ENCODE data around the gene KCTD17. TPM values are rescaled to one million over a fixed set of nuclear protein-coding genes. Genes with fewer than 3 reads are reported as not detected.
A peak's percentile ranks its signal among the peaks of the same experiment; 100 is the strongest.

KCTD17 gene
- total RNA-seq, 1 donor from 2014 or later: 28.9 TPM

DNA sequence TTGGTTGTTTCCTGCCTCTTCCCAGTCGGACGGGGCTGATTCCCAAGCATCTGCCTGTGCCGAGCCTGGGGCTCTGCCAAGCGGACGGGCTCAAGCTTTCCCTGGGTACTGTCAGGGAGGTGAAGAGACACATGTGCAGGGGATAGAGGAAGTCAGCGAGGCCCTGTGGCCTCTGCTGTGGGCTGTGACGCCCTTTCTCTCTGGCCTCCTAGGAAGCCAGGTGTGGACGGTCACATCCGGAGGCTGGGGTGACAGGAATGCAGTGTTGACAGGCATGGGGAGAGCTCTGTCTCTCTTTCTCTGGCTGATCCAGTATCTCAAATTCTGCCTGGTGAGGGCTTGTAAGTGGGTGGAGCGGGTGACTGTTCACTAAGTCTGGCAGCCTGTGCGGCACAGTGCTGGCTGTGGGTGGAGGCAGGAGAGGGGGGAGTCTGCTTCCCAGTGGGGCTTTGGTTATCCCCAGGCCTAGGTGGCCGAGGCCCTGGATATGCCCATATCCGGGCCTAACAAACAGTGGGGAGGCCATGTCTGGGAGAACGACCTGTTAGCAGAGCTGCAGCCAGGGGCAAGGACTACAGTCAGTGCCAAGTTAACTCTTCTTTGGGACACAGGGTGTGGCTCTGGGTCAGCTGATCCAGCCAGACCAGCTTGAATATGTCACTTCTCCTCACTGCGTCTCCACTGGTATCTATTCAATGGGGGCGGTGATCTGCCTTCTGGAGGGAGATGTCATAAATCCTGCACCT is 1.9 kb downstream of the KCTD17 start:
- peaks cover 34% of the 10 kb centered on the region for H3K36me3 Mint-ChIP-seq (ENCODE audit: low read depth)
- intact Hi-C loops (cut with micrococcal nuclease): no loop called here
- H3K4me3 Mint-ChIP-seq: peak overlapping the region; percentile 28
- CTCF ChIA-PET: interaction anchor here (0.7 to 1.0 kb wide), 2 partner anchors 110 to 272 kb away, joined by 3 read pairs; no protein-coding TSS in a partner anchor
- POLR2A ChIA-PET: no interaction called here
- no peak overlapping the region for H3K27ac Mint-ChIP-seq
- H3K4me1 Mint-ChIP-seq: peaks cover 18% of the 10 kb centered on the region
- DNase-seq (no peak), ATAC-seq (ENCODE audit: low read depth) (no peak)
- H3K9me3 Mint-ChIP-seq: no peaks in the 10 kb centered on the region
- TF ChIP-seq, protein P1, sequence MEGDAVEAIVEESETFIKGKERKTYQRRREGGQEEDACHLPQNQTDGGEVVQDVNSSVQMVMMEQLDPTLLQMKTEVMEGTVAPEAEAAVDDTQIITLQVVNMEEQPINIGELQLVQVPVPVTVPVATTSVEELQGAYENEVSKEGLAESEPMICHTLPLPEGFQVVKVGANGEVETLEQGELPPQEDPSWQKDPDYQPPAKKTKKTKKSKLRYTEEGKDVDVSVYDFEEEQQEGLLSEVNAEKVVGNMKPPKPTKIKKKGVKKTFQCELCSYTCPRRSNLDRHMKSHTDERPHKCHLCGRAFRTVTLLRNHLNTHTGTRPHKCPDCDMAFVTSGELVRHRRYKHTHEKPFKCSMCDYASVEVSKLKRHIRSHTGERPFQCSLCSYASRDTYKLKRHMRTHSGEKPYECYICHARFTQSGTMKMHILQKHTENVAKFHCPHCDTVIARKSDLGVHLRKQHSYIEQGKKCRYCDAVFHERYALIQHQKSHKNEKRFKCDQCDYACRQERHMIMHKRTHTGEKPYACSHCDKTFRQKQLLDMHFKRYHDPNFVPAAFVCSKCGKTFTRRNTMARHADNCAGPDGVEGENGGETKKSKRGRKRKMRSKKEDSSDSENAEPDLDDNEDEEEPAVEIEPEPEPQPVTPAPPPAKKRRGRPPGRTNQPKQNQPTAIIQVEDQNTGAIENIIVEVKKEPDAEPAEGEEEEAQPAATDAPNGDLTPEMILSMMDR (IDR thresholded peaks at IDR 0.05): no peak
- H3K27me3 Mint-ChIP-seq: no peaks in the 10 kb centered on the region

DNA sequence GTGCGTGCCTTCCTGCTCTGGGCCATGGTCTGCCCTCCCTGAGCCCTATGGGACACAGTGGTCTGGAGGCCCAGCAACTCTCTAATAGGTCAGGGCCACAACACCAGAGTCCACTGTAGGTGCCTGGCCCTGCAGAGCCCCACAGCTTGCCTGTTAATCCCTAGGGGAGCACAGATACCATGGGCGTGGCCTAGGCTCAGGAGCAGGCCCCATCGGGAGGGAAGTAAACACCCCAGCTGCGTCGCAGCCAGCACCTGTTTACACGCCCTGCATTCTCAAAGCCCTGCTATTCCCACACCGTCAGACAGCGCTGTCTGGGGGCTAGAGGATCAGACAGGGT is 2.5 kb downstream of the KCTD17 start:
- intact Hi-C loops (cut with micrococcal nuclease): no loop called here
- Mint-ChIP-seq H3K36me3 (ENCODE audit: low read depth) (peaks cover 35% of the 10 kb centered on the region), H3K9me3 (no peaks in the 10 kb centered on the region), H3K27ac (no peak overlapping the region), H3K4me3 (no peak overlapping the region), H3K4me1 (peaks cover 18% of the 10 kb centered on the region), H3K27me3 (no peaks in the 10 kb centered on the region)
- TF ChIP-seq, protein P1 (IDR thresholded peaks at IDR 0.05): no peak
- POLR2A ChIA-PET: no interaction called here
- ATAC-seq (ENCODE audit: low read depth) (no peak), DNase-seq (no peak)
- CTCF ChIA-PET: interaction anchor here (0.7 to 1.1 kb wide), 3 partner anchors 9 to 272 kb away, joined by 3 read pairs; no protein-coding TSS in a partner anchor

DNA sequence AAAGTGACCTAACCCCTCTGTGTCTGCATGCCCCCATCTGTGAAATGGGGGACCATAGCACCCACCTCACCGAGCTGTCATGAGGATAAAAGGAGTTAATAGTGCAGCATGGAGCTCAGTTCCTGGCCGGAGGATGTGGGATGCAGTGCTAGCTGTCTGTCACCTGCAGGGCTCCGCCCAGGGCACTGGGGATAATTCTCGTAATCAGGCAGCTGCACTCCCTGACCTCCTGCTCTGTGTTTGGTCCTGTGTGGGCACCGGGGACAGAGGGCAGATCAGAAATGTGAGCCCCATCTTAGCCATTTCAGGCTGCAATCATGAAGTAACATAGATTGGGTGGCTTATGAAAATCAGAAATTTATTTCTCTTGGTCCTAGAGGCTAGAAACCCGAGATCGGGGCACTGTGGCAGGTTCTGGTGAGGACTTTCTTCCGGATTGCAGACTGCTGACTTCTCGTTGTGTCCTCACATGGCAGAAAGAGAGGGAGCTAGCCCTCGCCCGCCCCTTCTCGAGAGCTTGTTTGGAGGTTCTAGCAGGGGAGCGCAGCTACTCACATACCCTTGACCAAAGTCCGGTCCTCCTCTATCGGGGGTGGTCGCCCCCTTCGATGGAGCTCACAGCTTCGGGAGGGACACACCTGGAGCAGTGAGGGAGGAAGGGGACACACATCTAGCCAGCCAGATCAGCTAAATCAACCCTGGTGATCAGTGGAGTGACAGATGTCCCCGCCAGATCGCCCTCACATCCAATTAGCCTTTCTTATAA is 3.2 kb downstream of the KCTD17 start:
- Mint-ChIP-seq H3K4me1 (peaks cover 18% of the 10 kb centered on the region), H3K27ac (no peak overlapping the region), H3K36me3 (ENCODE audit: low read depth) (peaks cover 42% of the 10 kb centered on the region), H3K4me3 (no peak overlapping the region), H3K9me3 (no peaks in the 10 kb centered on the region), H3K27me3 (no peaks in the 10 kb centered on the region)
- CTCF ChIA-PET: interaction anchor here (0.7 to 1.1 kb wide), 2 partner anchors 9 to 145 kb away, joined by 3 read pairs; no protein-coding TSS in a partner anchor
- POLR2A ChIA-PET: no interaction called here
- TF ChIP-seq, protein P1 (IDR thresholded peaks at IDR 0.05): no peak
- intact Hi-C loops (cut with micrococcal nuclease): no loop called here
- ATAC-seq (ENCODE audit: low read depth) (no peak), DNase-seq (no peak)

DNA sequence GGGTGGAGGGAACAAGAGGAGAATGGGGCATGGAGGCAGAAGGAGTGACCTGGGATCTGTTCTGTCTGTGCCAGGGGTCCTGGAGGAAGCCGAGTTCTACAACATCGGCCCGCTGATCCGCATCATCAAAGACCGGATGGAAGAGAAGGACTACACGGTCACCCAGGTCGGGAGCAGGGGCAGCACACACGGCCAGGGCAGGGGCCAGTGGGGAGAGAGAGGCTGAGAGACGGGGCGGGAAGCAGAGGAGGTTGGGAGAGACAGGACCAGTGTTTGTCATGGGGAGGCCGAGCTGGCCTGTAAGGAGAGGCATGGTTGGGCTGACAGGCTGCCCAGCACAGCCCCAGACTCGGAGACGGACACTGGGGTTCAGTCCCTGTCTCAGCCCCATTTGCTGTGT is 4.7 kb downstream of the KCTD17 start:
- intact Hi-C loops (cut with micrococcal nuclease): no loop called here
- no peak for ATAC-seq (ENCODE audit: low read depth)
- Mint-ChIP-seq H3K4me1 (peaks cover 17% of the 10 kb centered on the region), H3K9me3 (no peaks in the 10 kb centered on the region), H3K4me3 (no peak overlapping the region), H3K27ac (no peak overlapping the region), H3K36me3 (ENCODE audit: low read depth) (peaks cover 51% of the 10 kb centered on the region), H3K27me3 (no peaks in the 10 kb centered on the region)
- TF ChIP-seq, protein P1 (IDR thresholded peaks at IDR 0.05): no peak
- CTCF ChIA-PET: no interaction called here
- POLR2A ChIA-PET: no interaction called here
- DNase-seq: no peak

DNA sequence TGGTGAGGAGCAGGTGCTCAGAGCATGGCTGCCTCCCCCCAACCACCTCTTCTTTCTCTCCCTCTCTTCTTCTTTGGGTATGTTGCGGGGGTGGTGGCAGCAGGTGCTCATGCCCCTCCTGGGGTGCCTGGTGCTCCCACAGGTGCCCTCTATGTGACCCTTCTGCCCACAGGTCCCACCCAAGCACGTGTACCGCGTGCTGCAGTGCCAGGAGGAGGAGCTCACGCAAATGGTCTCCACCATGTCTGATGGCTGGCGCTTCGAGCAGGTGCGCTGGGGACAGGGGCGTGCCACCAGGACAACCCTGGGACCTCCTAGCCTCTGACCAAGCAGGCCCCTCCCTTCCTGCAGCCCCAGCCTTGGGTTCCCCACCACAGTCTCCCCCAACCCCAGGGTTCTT is 5.7 kb downstream of the KCTD17 start:
- Mint-ChIP-seq H3K36me3 (ENCODE audit: low read depth) (peaks cover 54% of the 10 kb centered on the region), H3K27ac (no peak overlapping the region), H3K4me1 (peaks cover 13% of the 10 kb centered on the region), H3K4me3 (no peak overlapping the region), H3K9me3 (no peaks in the 10 kb centered on the region), H3K27me3 (no peaks in the 10 kb centered on the region)
- TF ChIP-seq, protein P1 (IDR thresholded peaks at IDR 0.05): no peak
- ATAC-seq (ENCODE audit: low read depth) (no peak), DNase-seq (no peak)
- POLR2A ChIA-PET: no interaction called here
- intact Hi-C loops (cut with micrococcal nuclease): no loop called here
- CTCF ChIA-PET: no interaction called here

All from activated B cell treated with CpG ODN at 0.5 μM for 24 hours (primary cell).